Measurements from ENCODE around the gene AMFR.

AMFR gene

DNA sequence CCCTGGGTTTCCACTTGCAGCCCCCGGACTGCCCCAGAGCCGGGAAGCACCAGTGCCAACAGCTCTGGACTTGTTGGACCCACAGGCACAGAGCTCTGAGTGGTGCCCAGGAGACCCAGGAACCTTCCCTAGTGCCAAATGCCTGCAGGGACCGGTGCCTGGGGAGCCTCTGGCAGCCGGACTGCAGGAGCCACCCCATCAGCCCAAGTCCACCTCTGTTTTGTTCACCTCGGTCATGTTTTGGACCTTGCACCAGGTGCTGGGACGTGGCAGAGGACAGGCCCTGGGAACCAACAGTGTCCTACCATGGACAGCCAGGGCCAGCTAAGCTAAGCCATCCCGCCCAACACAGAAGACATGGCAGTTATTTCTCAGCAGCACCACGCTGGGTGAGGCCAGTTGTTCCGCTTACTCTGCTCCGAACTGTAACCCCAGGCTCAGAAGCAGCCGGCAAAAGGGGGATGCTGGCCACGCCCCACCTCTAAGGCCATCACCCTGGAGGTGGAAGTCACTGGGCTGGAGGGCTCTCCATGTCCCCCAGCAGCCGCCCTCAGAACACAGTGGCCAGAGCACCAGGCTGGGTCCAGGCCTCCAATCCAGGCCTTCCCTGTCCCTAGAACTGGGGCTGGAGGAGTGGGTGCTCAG lies 79.8 kb downstream of the AMFR start:
- DNase-seq, result no peak

- DNase-seq, result no peak
Measured at GRCh38 chr16:56344518-56345405, 80.6 kb downstream of the AMFR start.

GRCh38 chr16:56343661-56344517 lies 81.5 kb downstream of the AMFR start:
- no peak for DNase-seq

- no peak for DNase-seq
Measured at GRCh38 chr16:56341656-56342399, 83.5 kb downstream of the AMFR start.

GRCh38 chr16:56340864-56341365 lies 84.4 kb downstream of the AMFR start:
- no peak for DNase-seq

GRCh38 chr16:56340416-56340815 lies 84.9 kb downstream of the AMFR start:
- no peak for DNase-seq

DNA sequence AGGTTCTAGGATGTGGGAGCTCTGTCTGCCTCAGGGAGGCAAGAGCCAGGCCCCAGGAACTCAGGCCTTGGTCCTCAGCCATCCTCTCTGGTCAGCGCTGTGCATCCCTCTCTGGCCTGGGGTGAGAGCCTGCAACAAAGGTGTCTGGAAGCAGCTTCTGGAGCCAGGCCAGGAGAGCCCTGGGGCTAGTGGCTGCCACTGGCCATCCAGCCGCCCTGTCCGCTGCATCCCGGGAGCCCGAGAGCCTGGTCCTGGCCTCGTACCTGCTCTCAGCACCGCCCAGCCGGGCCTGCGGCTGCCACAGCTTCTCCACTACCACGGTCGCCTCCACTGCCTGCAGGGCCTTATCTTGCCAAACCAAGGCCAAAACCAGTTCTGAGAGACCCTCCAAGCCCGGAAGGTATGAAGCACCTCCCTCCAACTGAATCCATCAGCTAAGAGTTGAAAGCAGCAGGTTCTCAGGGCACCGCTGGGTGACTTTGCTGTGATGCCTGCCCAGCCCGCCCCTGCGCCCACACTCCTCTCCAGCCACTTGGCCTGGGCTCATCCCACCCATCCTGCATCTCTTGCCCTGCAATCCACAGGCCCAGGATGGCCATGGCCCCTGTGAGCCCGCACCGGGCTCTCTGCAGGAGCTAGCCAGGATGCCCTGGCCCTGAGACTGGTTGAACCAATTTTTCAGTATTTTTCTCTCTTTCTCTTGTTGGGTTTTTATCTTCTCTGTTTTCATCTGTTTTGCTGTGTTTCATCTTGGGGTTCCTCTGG lies 85.7 kb downstream of the AMFR start:
- DNase-seq, result no peak

GRCh38 chr16:56338566-56339318 lies 86.6 kb downstream of the AMFR start:
- no peak for DNase-seq

DNA sequence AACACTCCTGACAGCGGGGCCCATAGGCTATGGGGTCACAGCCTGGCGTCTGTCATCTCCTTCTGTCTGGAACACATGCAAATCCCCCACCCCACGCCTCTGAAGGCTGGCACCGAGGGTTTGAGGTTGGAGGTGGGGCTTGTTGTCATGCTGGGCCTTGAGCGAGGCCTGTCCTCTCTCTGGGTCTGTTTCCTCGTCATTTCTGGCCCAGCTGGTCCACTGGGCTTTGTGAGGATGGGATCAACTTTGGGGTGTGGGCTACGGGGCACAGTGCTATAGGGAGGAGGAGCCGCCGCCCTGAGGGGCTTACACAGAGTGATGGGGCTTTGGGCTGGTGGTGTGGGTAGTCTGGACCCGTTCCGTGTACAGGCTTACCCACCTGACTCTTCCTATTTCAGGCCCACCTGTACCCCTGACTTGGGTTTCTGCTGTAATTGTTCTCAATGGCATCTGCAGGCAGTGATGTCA lies 87.5 kb downstream of the AMFR start:
- DNase-seq, result no peak

GRCh38 chr16:56337131-56337857 lies 88.1 kb downstream of the AMFR start:
- DNase-seq, result no peak

GRCh38 chr16:56336711-56337110 lies 88.6 kb downstream of the AMFR start:
- no peak for DNase-seq

DNA sequence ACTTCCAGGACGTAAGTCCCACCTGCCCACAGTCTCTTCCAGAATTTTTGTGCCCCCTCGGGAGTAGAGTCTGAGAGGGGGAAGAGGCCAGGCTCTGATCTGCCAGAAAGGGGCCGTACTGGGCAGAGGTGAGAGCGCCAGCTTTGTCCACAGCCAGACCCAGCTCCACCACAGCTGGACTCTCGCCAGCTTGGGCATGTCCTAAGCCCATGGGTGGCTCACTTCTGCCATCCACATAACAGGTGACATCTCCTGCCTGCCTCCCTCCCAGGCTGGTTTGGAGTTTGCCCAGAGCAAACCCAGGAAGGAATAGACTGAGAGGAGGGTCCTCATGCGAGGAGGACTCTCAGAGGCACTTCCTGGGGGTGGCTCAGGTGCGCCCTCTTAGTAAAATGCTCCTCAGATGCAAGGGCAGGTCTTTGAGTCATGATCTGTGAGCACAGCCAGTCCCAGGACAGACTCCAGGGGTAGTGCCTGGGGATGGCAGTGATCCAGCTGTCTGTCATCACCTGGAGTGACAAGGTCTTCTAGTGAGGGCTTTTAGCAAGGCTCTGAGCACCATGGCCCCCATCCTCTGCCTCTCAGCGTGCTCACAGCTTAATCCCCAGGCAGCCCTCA lies 89.2 kb downstream of the AMFR start:
- no peak for DNase-seq

DNA sequence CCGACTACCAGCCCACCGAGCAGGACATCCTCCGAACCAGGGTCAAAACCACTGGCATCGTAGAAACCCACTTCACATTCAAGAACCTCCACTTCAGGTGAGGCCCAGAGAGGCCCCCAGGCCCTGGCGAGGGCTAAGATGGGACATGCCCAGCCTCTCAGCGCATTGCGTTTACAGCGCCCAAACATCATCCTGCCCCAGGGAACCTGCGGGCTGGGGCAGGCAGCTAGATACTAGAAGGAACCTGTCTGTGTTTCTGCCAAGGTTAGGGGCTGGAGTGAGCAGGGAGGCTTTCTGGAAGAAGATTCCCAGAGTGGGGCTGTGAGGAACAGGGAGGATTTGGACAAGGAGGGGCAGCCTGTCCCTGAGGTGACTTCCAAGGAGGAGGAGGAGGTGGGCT lies 90.6 kb downstream of the AMFR start:
- no peak for DNase-seq

- no peak for DNase-seq
Measured at GRCh38 chr16:56332464-56333079, 92.8 kb downstream of the AMFR start.

DNA sequence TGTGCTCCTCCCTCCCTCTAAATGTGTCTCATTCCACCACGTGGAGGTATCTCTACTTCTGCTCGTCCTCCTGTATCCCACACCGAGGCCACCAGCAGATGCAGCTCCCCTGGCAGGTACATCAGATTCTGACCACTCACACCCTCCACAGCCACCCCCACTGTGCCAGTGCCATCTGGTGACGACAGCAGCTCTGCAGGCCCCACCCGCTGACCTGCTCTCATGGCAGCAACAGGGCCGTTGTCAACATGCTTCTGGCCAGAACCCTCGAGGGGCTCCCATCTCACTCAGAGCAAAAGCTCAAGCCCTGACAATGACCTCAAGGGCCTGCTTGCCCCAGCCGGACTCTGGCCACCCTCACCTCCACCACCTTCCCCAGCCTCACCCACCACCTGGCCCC lies 93.4 kb downstream of the AMFR start:
- DNase-seq, result no peak

DNA sequence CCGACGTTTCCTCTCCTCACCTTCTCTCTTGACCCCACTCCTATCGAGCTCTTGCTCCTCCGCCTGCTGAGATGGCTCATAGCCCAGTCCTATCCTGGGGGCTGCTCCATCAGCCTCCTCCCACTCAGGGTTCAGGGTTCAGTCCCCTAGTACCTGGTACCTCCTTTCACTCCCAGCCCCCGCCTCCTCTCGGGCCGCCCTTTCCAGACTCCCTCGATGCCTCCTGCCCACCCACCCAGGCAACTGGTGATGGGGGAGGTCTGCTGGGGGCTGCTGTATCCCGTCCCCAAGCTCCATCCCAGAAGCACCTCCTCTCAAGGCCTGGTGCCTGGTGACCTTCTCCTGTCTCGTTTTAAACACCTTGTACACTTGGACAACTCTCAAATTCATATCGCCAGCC lies 93.9 kb downstream of the AMFR start:
- DNase-seq, result no peak

DNA sequence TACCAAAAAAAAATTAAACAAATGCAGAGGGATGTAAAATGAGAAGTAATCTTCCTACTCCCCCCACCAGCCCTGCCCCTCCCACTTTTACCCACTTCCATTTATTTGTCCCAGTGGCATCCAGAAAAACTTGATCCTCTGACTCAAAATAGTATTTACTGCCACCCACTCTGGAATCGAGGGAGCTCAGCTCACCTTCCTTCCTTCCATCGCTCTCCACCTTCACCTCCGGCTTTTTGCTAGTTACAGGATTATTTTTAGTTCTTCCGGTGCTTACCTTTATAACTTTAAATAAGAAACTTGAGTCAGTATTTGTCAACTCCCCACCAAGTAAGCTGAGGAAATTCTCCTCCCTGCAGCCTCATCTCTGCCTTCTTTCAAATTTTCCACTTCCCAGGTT lies 94.9 kb downstream of the AMFR start:
- no peak for DNase-seq

DNA sequence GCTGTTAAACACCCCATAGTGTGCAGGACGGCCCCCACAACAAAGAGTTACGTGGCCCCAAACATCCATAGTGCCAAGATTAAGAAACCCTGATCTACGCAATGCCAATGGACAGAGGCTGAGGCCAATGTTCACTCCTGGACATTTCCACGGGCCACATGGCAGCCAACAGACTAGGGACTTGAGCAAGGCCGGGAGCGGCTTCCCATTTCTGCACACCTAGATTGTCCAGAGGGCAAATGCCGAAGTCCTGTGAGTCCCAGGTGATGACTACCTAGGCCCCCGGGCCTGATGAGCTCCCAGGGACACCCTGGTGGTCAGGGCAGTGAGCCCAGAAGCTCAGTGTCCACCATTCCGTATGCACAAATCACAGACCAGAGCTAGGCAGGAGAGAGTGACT lies 95.5 kb downstream of the AMFR start:
- no peak for DNase-seq

All from activated CD4-positive, alpha-beta T cell treated with anti-CD3 and anti-CD28 coated beads, Interleukin-2, amount 50 U/mL, for 4 hours (primary cell).